ENCODE measurements around the gene TEX48.

DNA sequence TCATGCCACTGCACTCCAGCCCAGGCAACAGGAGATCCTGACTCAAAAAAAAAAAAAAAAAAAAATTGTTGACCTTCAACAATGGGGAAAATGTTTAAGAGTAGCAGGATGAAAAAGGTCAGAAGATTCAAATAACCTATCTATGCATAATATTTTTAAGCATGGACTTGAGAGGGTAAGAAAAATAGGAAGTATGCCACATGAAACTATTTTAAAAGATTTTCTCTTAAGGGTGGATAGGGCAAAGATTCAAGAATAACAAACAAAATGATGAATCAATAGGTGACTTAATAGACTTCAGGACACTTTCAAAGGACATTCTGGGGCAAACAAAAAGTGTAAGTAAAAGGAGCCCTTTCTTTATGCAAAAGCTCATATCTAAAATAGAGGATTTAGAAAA, 3.2 kb downstream of the TEX48 start:
- TF ChIP-seq EZH2 (IDR thresholded peaks at IDR 0.05; ENCODE audit: borderline replicate concordance, insufficient read depth, low read depth, low read length, poor library complexity, severe bottlenecking) = no peak
- TF ChIP-seq, protein P1, sequence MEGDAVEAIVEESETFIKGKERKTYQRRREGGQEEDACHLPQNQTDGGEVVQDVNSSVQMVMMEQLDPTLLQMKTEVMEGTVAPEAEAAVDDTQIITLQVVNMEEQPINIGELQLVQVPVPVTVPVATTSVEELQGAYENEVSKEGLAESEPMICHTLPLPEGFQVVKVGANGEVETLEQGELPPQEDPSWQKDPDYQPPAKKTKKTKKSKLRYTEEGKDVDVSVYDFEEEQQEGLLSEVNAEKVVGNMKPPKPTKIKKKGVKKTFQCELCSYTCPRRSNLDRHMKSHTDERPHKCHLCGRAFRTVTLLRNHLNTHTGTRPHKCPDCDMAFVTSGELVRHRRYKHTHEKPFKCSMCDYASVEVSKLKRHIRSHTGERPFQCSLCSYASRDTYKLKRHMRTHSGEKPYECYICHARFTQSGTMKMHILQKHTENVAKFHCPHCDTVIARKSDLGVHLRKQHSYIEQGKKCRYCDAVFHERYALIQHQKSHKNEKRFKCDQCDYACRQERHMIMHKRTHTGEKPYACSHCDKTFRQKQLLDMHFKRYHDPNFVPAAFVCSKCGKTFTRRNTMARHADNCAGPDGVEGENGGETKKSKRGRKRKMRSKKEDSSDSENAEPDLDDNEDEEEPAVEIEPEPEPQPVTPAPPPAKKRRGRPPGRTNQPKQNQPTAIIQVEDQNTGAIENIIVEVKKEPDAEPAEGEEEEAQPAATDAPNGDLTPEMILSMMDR (IDR thresholded peaks at IDR 0.05) = no peak
